ENCODE measurements around the gene PTPRC.

Gene PTPRC

GRCh38 chr1:198765416-198765815, 126.6 kb downstream of the PTPRC start:
- no peak for DNase-seq

- DNase-seq = peak; percentile 46
Observed at GRCh38 chr1:198771563-198772153, 132.8 kb downstream of the PTPRC start.

GRCh38 chr1:198772626-198773025, 133.8 kb downstream of the PTPRC start:
- no peak for DNase-seq

DNA sequence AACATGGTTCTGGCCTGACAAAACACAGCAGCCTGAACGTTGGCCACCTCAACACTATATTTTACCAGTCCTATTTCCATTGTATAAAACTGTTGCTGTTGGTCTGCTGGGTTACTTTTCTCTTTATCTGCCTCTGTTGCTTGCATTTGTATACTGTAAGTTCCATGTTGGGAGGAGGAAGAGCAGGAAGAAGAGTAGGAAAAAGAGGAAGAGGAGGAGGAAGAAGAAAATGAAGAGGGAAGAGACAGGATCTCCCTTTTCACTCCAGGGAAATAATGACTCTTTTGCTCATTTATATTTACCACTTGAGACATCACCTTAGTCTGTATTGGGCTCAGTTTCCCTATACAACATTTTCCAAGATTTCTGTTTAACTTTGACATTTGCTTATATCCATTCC, 134.2 kb downstream of the PTPRC start:
- no peak for DNase-seq

GRCh38 chr1:198773523-198773922, 134.7 kb downstream of the PTPRC start:
- no peak for DNase-seq

GRCh38 chr1:198774421-198774820, 135.6 kb downstream of the PTPRC start:
- DNase-seq = no peak

DNA sequence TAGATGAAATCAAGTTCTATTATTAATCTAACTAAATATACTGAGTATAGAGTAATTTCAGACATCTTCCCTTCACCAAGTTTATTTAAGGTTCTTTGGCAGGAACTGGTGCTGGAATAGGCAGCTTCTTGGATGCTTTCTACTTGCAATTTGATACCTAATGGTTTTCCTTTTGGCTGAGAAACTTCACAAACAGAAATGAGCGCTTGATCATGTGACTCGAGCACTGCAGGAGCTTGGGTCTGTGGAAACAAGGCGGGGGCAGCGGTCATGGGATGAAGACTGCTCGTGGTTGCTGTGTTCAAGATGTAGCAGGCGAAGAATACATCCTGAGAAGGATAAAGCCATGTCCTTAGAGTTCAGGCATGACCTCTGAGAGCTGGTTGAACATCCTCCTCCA, 136.8 kb downstream of the PTPRC start:
- DNase-seq = no peak

DNA sequence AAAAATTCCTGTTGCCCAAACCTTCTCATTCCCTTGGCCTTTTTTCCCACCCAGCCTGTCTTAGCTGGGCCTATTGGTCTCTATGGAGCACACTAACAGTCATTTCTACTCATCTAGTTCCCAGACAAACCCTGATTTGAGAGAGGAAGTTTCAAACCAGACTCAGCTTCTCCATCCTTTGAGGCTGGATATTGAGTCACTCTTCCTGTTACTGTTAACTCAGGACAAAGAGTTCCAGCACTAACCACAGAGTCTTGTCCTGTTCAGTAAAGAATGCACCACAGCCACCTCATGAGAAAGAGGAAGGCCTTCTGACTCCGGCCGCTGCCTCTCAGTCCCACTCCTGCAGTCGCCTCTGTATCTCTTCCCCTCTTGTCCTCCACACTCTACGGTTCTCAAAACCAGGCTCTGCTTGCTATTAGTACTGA, 137.8 kb downstream of the PTPRC start:
- no peak for DNase-seq

DNA sequence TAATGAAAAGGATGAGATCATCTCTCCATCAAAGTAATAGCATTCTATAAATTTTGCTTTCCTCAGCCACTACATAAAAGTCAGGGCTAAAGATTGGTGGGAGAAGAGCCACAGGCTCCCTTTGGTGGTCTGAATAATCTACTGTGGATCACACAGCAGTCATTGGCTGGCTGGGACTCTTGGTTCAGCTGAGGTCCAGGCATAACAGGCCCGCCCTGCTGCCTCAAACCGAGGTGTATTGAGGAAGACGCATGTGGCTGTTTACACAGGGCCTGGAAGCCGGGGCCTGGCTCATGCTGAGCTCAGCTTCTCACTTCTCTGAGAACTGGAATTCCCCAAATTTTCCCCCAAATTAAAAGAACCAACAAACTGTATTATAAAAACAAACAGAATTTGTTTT, 139.2 kb downstream of the PTPRC start:
- DNase-seq = no peak

DNA sequence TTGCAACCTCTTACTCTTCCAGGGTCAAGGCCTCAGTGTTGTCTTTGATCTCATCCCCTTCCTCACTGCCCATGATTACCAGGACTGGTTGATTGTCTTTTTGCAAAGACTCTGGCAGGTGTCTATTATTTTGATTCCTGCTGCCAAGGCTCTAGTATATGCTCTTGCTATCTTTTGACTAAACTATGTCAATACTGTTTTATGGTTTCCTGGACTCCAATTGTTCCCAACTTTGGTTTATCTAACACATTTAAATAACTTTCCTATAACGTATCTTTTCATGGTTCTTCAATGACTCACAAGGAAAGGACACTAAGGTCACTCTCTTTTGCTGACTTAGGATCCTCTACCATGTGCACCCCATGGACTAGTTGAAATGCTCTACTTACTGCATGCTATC, 141.5 kb downstream of the PTPRC start:
- no peak for DNase-seq

GRCh38 chr1:198788561-198789064, 149.8 kb downstream of the PTPRC start:
- DNase-seq = peak; percentile 44

GRCh38 chr1:198793714-198794113, 154.9 kb downstream of the PTPRC start:
- no peak for DNase-seq

GRCh38 chr1:198794498-198794897, 155.7 kb downstream of the PTPRC start:
- DNase-seq = no peak

- DNase-seq = no peak
Observed at GRCh38 chr1:198797656-198798055, 158.8 kb downstream of the PTPRC start.

GRCh38 chr1:198798923-198799386, 160.1 kb downstream of the PTPRC start:
- DNase-seq = no peak

DNA sequence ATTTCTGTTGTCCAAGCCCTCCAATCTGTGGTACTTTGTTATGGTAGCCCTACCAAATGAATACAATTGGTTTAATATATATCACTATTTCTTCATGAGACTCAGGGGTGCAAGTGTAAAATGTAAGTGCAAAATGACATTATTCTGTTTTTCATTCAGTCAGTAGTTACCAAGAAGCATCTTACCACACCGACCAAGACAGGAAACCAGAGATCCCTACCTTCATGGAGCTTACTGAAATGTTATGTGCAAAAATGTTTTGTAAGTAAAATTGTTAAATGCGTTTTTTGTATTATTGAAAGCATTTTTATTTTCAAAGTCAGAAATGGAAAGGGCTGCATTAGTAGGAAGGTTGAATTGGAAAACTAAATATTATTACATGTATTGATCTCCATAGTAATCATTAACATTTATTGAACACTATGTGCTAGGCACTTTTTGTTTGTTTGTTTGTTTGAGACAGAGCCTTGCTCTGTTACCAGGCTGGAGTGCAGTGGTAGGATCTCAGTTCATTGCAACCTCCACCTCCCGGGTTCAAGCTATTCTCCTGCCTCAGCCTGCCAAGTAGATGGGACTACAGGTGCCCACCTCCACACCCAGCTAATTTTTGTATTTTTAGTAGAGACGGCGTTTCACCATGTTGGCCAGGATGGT, 166.8 kb downstream of the PTPRC start:
- no peak for DNase-seq

DNA sequence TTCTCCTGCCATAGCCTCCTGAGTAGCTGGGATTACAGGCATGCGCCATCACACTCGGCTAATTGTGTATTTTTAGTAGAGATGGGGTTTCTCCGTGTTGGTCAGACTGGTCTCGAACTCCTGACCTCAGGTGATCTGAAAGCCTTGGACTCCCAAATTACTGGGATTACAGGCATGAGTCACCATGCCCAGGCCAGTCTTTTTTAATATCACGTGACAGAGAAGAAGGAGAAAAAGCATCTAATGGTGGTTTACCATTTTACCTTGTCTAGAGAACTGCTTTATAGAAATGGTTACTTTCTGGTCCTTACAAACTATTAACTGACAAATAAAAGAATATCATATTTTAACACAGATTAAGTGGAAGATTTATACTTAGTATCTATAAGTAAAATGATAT, 168.0 kb downstream of the PTPRC start:
- no peak for DNase-seq
